ENCODE data around the gene ZNF746. TPM values are rescaled to one million over a fixed set of nuclear protein-coding genes. Genes with fewer than 3 reads are reported as not detected.

Gene ZNF746
- total and polyA plus RNA-seq, 9 of the 15 experiments (the other 6 are each of a cell fraction or from before 2014, with no cell fraction given), result 1.7 to 31.6 (median 13.3) TPM

DNA sequence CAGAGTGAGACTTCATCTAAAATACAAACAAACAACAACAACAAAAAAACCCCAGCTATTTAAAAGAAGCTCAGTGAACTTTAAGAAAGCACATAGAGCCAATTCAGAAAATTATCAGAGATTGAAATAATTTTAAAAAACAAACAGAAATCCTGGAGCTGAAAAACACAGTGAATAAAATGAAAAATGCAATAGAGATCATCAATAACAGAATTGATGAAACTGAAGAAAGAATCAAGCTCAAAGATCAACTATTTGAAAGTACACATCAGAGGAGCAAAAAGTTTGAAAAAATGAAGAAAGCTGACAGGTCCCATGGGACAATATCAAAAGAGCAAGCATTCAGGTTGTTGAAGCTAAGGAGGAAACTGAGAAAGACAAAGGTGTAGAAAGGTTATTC, 12.2 kb upstream of the ZNF746 start (continued):
- TF ChIP-seq, protein P1, sequence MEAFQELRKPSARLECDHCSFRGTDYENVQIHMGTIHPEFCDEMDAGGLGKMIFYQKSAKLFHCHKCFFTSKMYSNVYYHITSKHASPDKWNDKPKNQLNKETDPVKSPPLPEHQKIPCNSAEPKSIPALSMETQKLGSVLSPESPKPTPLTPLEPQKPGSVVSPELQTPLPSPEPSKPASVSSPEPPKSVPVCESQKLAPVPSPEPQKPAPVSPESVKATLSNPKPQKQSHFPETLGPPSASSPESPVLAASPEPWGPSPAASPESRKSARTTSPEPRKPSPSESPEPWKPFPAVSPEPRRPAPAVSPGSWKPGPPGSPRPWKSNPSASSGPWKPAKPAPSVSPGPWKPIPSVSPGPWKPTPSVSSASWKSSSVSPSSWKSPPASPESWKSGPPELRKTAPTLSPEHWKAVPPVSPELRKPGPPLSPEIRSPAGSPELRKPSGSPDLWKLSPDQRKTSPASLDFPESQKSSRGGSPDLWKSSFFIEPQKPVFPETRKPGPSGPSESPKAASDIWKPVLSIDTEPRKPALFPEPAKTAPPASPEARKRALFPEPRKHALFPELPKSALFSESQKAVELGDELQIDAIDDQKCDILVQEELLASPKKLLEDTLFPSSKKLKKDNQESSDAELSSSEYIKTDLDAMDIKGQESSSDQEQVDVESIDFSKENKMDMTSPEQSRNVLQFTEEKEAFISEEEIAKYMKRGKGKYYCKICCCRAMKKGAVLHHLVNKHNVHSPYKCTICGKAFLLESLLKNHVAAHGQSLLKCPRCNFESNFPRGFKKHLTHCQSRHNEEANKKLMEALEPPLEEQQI (IDR thresholded peaks at IDR 0.05), result no peak
- TF ChIP-seq, protein P2, sequence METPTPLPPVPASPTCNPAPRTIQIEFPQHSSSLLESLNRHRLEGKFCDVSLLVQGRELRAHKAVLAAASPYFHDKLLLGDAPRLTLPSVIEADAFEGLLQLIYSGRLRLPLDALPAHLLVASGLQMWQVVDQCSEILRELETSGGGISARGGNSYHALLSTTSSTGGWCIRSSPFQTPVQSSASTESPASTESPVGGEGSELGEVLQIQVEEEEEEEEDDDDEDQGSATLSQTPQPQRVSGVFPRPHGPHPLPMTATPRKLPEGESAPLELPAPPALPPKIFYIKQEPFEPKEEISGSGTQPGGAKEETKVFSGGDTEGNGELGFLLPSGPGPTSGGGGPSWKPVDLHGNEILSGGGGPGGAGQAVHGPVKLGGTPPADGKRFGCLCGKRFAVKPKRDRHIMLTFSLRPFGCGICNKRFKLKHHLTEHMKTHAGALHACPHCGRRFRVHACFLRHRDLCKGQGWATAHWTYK (CRISPR knock-in tag; IDR thresholded peaks at IDR 0.05), result no peak
- TF ChIP-seq ZNF174 (CRISPR knock-in tag; IDR thresholded peaks at IDR 0.05), result no peak
- no peak for TF ChIP-seq ZNF134 (CRISPR knock-in tag; conservative IDR thresholded peaks at IDR 0.05)
- TF ChIP-seq, protein P3, sequence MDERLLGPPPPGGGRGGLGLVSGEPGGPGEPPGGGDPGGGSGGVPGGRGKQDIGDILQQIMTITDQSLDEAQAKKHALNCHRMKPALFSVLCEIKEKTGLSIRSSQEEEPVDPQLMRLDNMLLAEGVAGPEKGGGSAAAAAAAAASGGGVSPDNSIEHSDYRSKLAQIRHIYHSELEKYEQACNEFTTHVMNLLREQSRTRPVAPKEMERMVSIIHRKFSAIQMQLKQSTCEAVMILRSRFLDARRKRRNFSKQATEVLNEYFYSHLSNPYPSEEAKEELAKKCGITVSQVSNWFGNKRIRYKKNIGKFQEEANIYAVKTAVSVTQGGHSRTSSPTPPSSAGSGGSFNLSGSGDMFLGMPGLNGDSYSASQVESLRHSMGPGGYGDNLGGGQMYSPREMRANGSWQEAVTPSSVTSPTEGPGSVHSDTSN (CRISPR knock-in tag; IDR thresholded peaks at IDR 0.05; ENCODE audit: low read depth), result no peak
- TF ChIP-seq, protein P3 (tag; conservative IDR thresholded peaks at IDR 0.05; ENCODE audit: low read depth), result no peak
- TF ChIP-seq, protein P4, sequence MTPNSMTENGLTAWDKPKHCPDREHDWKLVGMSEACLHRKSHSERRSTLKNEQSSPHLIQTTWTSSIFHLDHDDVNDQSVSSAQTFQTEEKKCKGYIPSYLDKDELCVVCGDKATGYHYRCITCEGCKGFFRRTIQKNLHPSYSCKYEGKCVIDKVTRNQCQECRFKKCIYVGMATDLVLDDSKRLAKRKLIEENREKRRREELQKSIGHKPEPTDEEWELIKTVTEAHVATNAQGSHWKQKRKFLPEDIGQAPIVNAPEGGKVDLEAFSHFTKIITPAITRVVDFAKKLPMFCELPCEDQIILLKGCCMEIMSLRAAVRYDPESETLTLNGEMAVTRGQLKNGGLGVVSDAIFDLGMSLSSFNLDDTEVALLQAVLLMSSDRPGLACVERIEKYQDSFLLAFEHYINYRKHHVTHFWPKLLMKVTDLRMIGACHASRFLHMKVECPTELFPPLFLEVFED (CRISPR knock-in tag; conservative IDR thresholded peaks at IDR 0.05), result no peak
- TF ChIP-seq, protein P5, sequence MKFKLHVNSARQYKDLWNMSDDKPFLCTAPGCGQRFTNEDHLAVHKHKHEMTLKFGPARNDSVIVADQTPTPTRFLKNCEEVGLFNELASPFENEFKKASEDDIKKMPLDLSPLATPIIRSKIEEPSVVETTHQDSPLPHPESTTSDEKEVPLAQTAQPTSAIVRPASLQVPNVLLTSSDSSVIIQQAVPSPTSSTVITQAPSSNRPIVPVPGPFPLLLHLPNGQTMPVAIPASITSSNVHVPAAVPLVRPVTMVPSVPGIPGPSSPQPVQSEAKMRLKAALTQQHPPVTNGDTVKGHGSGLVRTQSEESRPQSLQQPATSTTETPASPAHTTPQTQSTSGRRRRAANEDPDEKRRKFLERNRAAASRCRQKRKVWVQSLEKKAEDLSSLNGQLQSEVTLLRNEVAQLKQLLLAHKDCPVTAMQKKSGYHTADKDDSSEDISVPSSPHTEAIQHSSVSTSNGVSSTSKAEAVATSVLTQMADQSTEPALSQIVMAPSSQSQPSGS (CRISPR knock-in tag; IDR thresholded peaks at IDR 0.05), result no peak
- TF ChIP-seq, protein P6, sequence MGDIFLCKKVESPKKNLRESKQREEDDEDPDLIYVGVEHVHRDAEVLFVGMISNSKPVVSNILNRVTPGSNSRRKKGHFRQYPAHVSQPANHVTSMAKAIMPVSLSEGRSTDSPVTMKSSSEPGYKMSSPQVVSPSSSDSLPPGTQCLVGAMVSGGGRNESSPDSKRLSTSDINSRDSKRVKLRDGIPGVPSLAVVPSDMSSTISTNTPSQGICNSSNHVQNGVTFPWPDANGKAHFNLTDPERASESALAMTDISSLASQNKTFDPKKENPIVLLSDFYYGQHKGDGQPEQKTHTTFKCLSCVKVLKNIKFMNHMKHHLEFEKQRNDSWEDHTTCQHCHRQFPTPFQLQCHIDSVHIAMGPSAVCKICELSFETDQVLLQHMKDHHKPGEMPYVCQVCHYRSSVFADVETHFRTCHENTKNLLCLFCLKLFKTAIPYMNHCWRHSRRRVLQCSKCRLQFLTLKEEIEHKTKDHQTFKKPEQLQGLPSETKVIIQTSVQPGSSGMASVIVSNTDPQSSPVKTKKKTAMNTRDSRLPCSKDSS (IDR thresholded peaks at IDR 0.05; ENCODE audit: low read depth, partially characterized antibody), result peak; percentile 95
- TF ChIP-seq PCBP2 (IDR thresholded peaks at IDR 0.05; ENCODE audit: low read depth, low read length, poor library complexity, severe bottlenecking), result no peak
- TF ChIP-seq, protein P7, sequence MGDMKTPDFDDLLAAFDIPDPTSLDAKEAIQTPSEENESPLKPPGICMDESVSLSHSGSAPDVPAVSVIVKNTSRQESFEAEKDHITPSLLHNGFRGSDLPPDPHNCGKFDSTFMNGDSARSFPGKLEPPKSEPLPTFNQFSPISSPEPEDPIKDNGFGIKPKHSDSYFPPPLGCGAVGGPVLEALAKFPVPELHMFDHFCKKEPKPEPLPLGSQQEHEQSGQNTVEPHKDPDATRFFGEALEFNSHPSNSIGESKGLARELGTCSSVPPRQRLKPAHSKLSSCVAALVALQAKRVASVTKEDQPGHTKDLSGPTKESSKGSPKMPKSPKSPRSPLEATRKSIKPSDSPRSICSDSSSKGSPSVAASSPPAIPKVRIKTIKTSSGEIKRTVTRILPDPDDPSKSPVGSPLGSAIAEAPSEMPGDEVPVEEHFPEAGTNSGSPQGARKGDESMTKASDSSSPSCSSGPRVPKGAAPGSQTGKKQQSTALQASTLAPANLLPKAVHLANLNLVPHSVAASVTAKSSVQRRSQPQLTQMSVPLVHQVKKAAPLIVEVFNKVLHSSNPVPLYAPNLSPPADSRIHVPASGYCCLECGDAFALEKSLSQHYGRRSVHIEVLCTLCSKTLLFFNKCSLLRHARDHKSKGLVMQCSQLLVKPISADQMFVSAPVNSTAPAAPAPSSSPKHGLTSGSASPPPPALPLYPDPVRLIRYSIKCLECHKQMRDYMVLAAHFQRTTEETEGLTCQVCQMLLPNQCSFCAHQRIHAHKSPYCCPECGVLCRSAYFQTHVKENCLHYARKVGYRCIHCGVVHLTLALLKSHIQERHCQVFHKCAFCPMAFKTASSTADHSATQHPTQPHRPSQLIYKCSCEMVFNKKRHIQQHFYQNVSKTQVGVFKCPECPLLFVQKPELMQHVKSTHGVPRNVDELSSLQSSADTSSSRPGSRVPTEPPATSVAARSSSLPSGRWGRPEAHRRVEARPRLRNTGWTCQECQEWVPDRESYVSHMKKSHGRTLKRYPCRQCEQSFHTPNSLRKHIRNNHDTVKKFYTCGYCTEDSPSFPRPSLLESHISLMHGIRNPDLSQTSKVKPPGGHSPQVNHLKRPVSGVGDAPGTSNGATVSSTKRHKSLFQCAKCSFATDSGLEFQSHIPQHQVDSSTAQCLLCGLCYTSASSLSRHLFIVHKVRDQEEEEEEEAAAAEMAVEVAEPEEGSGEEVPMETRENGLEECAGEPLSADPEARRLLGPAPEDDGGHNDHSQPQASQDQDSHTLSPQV (IDR thresholded peaks at IDR 0.05), result no peak
- TF ChIP-seq NFIC (IDR thresholded peaks at IDR 0.05), result no peak

Measured in K562 (cell line).